Calu3 (cell line): Measurements from ENCODE around the gene NMU. TPM values are rescaled to one million over a fixed set of nuclear protein-coding genes. Genes with fewer than 3 reads are reported as not detected.

Experiments
- BruUV-seq: library from RNA; stranded (reverse); fragments of 400-500 nt; replicated peaks from 2 replicates; lab custom pipeline; 2021; lab: Mats Ljungman, UMichigan
- CTCF ChIA-PET: fragments of 300-600 bp; sonication (Branson Sonifier 250); formaldehyde crosslinking; loops from one replicate; lab custom pipeline; 2022; ENCODE audit warnings: antibody characterized with exemption; lab: Charles Lee
- DNase-seq: peaks from one replicate; pipeline ENCODE4 v3.0.0; 2022
- H3K27ac Mint-ChIP-seq: one replicate; pipeline ENCODE4 v1.8.0; 2022; ENCODE audit warnings: mixed read lengths; ENCODE audit not compliant: unreplicated experiment
- H3K27me3 Mint-ChIP-seq: one replicate; pipeline ENCODE4 v1.8.0; 2022; ENCODE audit warnings: mixed read lengths; ENCODE audit not compliant: unreplicated experiment
- H3K36me3 Mint-ChIP-seq: one replicate; pipeline ENCODE4 v1.8.0; 2022; ENCODE audit warnings: mild to moderate bottlenecking, moderate library complexity, mixed read lengths; ENCODE audit not compliant: insufficient read depth, unreplicated experiment
- H3K4me1 Mint-ChIP-seq: one replicate; pipeline ENCODE4 v1.8.0; 2022; ENCODE audit warnings: mild to moderate bottlenecking, low read depth, mixed read lengths; ENCODE audit not compliant: unreplicated experiment
- H3K4me3 Mint-ChIP-seq: one replicate; pipeline ENCODE4 v1.8.0; 2022; ENCODE audit warnings: mild to moderate bottlenecking, low read depth, moderate library complexity, mixed read lengths; ENCODE audit not compliant: unreplicated experiment
- H3K9me3 Mint-ChIP-seq: one replicate; pipeline ENCODE4 v1.8.0; 2022; ENCODE audit warnings: low read depth, mixed read lengths; ENCODE audit not compliant: unreplicated experiment
- CTCF ChIP-seq: fragments of 200-600 bp; IDR thresholded peaks from one replicate; pipeline ENCODE4 v1.8.0; 2022; ENCODE audit warnings: antibody characterized with exemption; ENCODE audit not compliant: unreplicated experiment
- intact Hi-C: fragments of 100-400 bp; cut with micrococcal nuclease; formaldehyde crosslinking; loops from one replicate; pipeline ENCODE4 v1.10.0; 2022; ENCODE audit not compliant: unreplicated experiment
- total RNA-seq: library from RNA; stranded (reverse); gene quantifications from 2 replicates; pipeline ENCODE4 v1.2.3, GENCODE V29; 2022

NMU gene
- total RNA-seq, 1 experiment from 2014 or later: 4.1 TPM

DNA sequence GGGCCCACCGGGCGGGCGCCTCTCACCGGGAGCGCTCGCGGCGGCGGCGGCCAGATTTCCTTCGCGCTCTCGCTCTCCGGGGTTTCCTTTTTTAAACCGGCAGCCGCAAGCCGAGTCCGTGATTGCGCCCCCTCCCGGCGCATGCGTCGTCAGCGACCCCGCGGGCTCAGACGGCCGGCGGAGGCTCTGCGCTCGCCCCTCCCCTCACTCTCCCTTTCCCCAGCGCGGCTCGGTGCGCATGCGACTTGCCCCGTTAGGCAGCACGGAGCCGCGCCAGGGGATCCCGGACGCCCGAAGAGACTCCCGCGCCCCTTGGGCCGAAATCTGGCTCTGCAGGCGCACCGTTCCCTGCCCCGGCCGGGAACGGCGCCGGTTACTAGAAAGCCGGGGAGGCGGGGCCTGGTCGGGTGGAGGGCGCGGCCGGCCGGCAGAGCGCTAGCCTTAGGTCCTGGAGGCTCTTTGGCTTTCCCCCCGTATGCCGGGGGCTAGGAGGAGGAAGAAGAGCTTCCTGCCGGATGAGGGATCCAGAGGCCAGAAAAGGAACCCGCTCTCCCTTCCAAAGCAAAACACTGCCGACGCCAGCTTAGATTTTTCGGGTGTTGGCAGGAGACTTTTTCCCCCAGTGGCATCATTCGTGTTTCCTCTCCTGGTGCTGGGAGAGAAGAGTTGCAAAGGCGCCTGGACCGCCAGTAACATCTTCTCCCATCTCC, 89.2 kb downstream of the NMU start, which contains the start of gene CLOCK:
Gene CLOCK (minus strand): TSS at position 154 of the 710 bp plus-strand sequence. CDS start 64,124 bp downstream, outside the sequence.
- peaks cover 38% of the 10 kb centered on the region for H3K4me1 Mint-ChIP-seq
- H3K27me3 Mint-ChIP-seq: no peaks in the 10 kb centered on the region
- peak within 1 kb of the TSS; percentile 52 for H3K27ac Mint-ChIP-seq
- peak within 1 kb of the TSS; percentile 79 for H3K4me3 Mint-ChIP-seq
- BruUV-seq: no TSS peak
- no peaks in the 10 kb centered on the region for H3K9me3 Mint-ChIP-seq
- TF ChIP-seq CTCF: peak; percentile 20
- H3K36me3 Mint-ChIP-seq: peaks cover 25% of the 10 kb centered on the region
- intact Hi-C loops: loop anchor here (5.0 kb wide), 3 partner anchors 185 to 320 kb away; partner anchors contain the start of gene SRD5A3
- DNase-seq: peak; percentile 79
- CTCF ChIA-PET: interaction anchor here (0.8 to 0.9 kb wide), 2 partner anchors 217 to 362 kb away, joined by 3 read pairs; no protein-coding TSS in a partner anchor

DNA sequence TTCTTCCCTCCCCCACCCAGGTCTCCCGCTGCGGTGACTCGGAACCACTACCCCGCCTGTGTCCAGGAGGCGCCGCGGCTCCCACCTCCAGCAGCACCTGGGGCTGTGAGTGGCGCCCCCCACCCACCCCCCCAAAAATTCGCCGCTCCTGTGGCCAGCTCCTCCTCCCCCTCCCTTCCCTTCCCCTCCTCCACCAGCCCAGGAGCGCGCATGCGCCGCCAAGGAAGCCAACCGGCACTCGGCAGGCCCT, 89.7 kb downstream of the NMU start:
- TF ChIP-seq CTCF: no peak
- no TSS peak for BruUV-seq
- CTCF ChIA-PET: interaction anchor here (0.8 to 1.1 kb wide), 3 partner anchors 22 to 362 kb away, joined by 3 read pairs; no protein-coding TSS in a partner anchor
- Mint-ChIP-seq H3K9me3 (no peaks in the 10 kb centered on the region), H3K4me3 (peak overlapping the region; percentile 79), H3K27me3 (no peaks in the 10 kb centered on the region), H3K27ac (no peak overlapping the region), H3K36me3 (peaks cover 25% of the 10 kb centered on the region), H3K4me1 (peaks cover 38% of the 10 kb centered on the region)
- intact Hi-C loops: loop anchor here (5.0 kb wide), 3 partner anchors 186 to 321 kb away; partner anchors contain the start of gene SRD5A3
- no peak for DNase-seq

DNA sequence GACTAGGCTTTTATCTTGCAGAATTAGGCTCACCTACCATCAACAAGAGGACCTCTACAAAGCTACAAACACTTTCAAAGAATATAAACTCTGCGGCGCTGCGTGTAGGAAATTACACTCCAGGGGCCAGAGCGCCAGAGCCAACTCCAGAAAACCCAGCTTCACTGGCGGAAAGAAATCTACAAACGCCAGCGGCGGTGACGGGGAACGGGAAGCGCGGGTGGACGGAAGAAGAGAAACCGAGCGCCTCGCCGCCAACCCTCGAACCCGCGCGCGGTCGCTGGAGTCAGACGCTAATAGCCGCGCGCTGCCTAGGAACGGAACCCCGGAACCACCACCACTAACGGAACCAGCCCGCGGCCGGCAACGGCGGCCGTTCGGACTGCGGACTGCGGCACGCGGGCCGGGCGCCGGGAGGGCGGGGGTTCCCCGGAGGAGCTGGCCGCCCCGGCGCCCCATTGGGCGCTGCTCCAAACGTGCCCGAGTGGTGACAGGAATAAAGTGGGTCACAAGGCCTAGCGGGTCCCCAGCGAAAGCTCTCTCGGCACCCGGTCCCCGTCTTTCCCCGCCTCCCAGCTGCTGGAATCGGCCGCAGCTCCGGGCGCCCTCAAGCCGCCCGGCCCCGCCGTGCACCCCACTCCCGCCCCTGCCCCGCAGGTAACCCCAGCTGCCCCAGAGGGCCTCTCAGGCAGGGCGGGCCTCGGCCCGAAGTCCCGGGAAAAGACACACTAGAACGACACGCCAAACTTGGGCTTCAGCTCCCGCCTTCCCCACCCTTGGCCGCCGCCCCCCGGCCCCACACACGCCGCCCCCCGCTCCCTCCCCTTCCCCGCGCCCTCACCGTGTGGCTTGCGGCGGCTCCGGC, 90.2 kb downstream of the NMU start:
- intact Hi-C loops: loop anchor here (5.0 kb wide), 3 partner anchors 186 to 321 kb away; partner anchors contain the start of gene SRD5A3
- DNase-seq: peak; percentile 71
- Mint-ChIP-seq H3K4me3 (peak overlapping the region; percentile 79), H3K27ac (peak overlapping the region; percentile 52), H3K36me3 (peaks cover 25% of the 10 kb centered on the region), H3K27me3 (no peaks in the 10 kb centered on the region), H3K9me3 (no peaks in the 10 kb centered on the region), H3K4me1 (peaks cover 38% of the 10 kb centered on the region)
- CTCF ChIA-PET: interaction anchor here (0.8 to 1.1 kb wide), 3 partner anchors 23 to 361 kb away, joined by 3 read pairs; no protein-coding TSS in a partner anchor
- BruUV-seq: no TSS peak
- no peak for TF ChIP-seq CTCF

Other genes with a start within 250 kb of the NMU start
- gene TMEM165, start 240.3 kb downstream of the NMU start, total RNA-seq: 89.0 and 96.6 TPM in 2 replicates
- gene CLOCK, start 89.4 kb downstream of the NMU start, total RNA-seq: 13.3 and 16.2 TPM in 2 replicates
- not detected in 2 replicates for gene PDCL2, start 44.1 kb downstream of the NMU start, total RNA-seq
- not detected in 2 replicates for gene EXOC1L, start 183.5 kb upstream of the NMU start, total RNA-seq
- 25.2 and 28.2 TPM in 2 replicates for gene EXOC1, start 217.3 kb upstream of the NMU start, total RNA-seq